ENCODE measurements around the gene LRRC32.

LRRC32 gene

GRCh38 chr11:76632492-76632891 is 38.1 kb downstream of the LRRC32 start:
- DNase-seq (ENCODE audit: low read depth): no peak
- TF ChIP-seq CTCF (conservative IDR thresholded peaks at IDR 0.05; ENCODE audit: low read depth, low read length): no peak

GRCh38 chr11:76631566-76632308 is 38.8 kb downstream of the LRRC32 start:
- no peak overlapping the region for H3K4me3 ChIP-seq (ENCODE audit: low read length)
- TF ChIP-seq CTCF (conservative IDR thresholded peaks at IDR 0.05; ENCODE audit: low read depth, low read length): no peak
- DNase-seq (ENCODE audit: low read depth): no peak

More at GRCh38 chr11:76632492-76632891, 38.1 kb downstream of the LRRC32 start:
- H3K4me3 ChIP-seq (ENCODE audit: low read length): no peak overlapping the region

GRCh38 chr11:76630600-76631281 is 39.8 kb downstream of the LRRC32 start:
- no peak for TF ChIP-seq CTCF (conservative IDR thresholded peaks at IDR 0.05; ENCODE audit: low read depth, low read length)
- no peak for DNase-seq (ENCODE audit: low read depth)
- H3K4me3 ChIP-seq (ENCODE audit: low read length): no peak overlapping the region

- no peak for DNase-seq (ENCODE audit: low read depth)
- no peak for TF ChIP-seq CTCF (conservative IDR thresholded peaks at IDR 0.05; ENCODE audit: low read depth, low read length)
- H3K4me3 ChIP-seq (ENCODE audit: low read length): no peak overlapping the region
Observed at GRCh38 chr11:76629853-76630599, 40.5 kb downstream of the LRRC32 start.

GRCh38 chr11:76629116-76629852 is 41.3 kb downstream of the LRRC32 start:
- no peak overlapping the region for H3K4me3 ChIP-seq (ENCODE audit: low read length)
- no peak for DNase-seq (ENCODE audit: low read depth)
- no peak for TF ChIP-seq CTCF (conservative IDR thresholded peaks at IDR 0.05; ENCODE audit: low read depth, low read length)

GRCh38 chr11:76628408-76628947 is 42.1 kb downstream of the LRRC32 start:
- no peak overlapping the region for H3K4me3 ChIP-seq (ENCODE audit: low read length)
- TF ChIP-seq CTCF (conservative IDR thresholded peaks at IDR 0.05; ENCODE audit: low read depth, low read length): no peak
- DNase-seq (ENCODE audit: low read depth): no peak
